Measurements from ENCODE around the gene TRANK1.
"Not testable (repeated sequence)": the region's sequence is repeated elsewhere in the genome, so short reads cannot be mapped to it uniquely, and the experiment has no call there.

The TRANK1 gene

DNA sequence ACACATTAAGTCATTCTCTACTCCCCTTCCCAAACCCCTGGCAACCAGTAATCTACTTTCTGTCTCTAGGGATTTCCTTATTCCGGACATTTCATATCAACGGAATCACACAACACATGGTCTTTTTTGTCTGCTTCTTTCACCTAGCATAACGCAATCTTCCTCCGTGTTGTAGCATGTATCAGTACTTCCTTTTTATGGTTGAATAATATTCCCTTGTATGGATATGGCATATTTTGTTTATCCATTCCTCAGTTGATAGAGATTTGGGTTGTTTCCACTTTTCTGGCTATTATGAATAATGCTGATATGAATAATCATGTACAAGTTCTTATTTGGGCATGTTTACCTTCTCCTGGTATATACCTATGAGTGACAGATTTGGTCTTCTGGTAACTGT, 63.1 kb downstream of the TRANK1 start:
- Histone ChIP-seq H3K27ac (ENCODE audit: low read depth, low read length) (no peak overlapping the region), H3K4me3 (ENCODE audit: low read depth, low read length) (no peak overlapping the region), H3K36me3 (ENCODE audit: control insufficient read depth, insufficient read depth, low read length) (no peaks in the 10 kb centered on the region), H3K9ac (ENCODE audit: low read length) (no peak overlapping the region), H3K4me1 (ENCODE audit: control insufficient read depth, insufficient read depth, low read length) (no peaks in the 10 kb centered on the region), H3K27me3 (ENCODE audit: control insufficient read depth, insufficient read depth, low read length) (no peaks in the 10 kb centered on the region), H3K9me3 (ENCODE audit: control insufficient read depth, insufficient read depth, low read depth, low read length) (no peaks in the 10 kb centered on the region)

DNA sequence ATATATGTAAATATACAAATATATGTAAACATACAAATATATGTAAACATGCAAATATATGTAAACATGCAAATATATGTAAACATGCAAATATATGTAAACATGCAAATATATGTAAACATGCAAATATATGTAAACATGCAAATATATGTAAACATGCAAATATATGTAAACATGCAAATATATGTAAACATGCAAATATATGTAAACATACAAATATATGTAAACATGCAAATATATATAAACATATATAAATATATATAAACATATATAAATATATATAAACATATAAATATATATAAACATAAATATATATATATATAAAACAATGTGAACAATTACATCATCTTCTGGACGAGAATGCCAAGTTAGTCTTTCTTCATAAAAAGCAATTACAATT, 65.0 kb downstream of the TRANK1 start:
- not testable (repeated sequence) for H3K27me3 ChIP-seq (ENCODE audit: control insufficient read depth, insufficient read depth, low read length); H3K9ac ChIP-seq (ENCODE audit: low read length); H3K9me3 ChIP-seq (ENCODE audit: control insufficient read depth, insufficient read depth, low read depth, low read length)

DNA sequence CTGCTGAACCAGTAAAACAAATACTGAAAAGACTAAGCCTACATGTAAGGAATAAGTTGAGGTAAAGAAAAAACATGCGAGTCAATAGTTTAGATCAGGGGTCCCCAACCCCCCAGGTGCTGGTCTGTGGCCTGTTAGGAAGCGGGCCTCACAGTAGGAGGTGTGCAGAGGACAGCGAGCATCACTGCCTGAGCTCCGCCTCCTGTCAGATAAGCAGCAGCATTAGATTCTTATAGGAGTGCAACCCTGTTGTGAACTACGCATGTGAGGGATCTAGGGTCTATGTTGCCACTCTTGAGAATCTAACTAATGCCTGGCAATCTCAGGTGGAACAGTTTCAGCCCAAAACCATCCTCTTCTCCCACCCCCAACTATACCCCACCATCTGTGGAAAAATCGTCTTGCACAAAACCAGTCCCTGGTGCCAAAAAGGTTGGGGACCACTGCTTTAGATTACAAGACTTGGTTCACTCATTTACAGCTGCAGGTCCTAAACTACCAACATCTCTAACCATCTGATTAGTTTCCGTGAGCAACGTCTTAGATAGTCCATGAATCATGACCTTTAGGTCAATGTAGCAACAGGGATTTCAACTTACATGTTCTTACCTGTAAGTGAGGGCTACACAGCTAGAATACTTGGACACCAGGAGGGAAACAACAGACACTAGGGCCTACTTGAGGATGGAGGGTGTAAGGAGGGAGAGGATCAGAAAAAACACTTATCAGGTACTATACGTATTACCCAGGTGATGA, 66.7 kb downstream of the TRANK1 start:
- no peaks in the 10 kb centered on the region for H3K36me3 ChIP-seq (ENCODE audit: control insufficient read depth, insufficient read depth, low read length)
- no peaks in the 10 kb centered on the region for H3K4me1 ChIP-seq (ENCODE audit: control insufficient read depth, insufficient read depth, low read length)
- no peaks in the 10 kb centered on the region for H3K9me3 ChIP-seq (ENCODE audit: control insufficient read depth, insufficient read depth, low read depth, low read length)
- H3K27me3 ChIP-seq (ENCODE audit: control insufficient read depth, insufficient read depth, low read length) = no peaks in the 10 kb centered on the region
- no peak overlapping the region for H3K9ac ChIP-seq (ENCODE audit: low read length)
- H3K4me3 ChIP-seq (ENCODE audit: low read depth, low read length) = no peak overlapping the region
- no peak overlapping the region for H3K27ac ChIP-seq (ENCODE audit: low read depth, low read length)

More for the DNA sequence above, 65.0 kb downstream of the TRANK1 start:
- not testable (repeated sequence) for H3K36me3 ChIP-seq (ENCODE audit: control insufficient read depth, insufficient read depth, low read length); H3K27ac ChIP-seq (ENCODE audit: low read depth, low read length); H3K4me3 ChIP-seq (ENCODE audit: low read depth, low read length); H3K4me1 ChIP-seq (ENCODE audit: control insufficient read depth, insufficient read depth, low read length)

DNA sequence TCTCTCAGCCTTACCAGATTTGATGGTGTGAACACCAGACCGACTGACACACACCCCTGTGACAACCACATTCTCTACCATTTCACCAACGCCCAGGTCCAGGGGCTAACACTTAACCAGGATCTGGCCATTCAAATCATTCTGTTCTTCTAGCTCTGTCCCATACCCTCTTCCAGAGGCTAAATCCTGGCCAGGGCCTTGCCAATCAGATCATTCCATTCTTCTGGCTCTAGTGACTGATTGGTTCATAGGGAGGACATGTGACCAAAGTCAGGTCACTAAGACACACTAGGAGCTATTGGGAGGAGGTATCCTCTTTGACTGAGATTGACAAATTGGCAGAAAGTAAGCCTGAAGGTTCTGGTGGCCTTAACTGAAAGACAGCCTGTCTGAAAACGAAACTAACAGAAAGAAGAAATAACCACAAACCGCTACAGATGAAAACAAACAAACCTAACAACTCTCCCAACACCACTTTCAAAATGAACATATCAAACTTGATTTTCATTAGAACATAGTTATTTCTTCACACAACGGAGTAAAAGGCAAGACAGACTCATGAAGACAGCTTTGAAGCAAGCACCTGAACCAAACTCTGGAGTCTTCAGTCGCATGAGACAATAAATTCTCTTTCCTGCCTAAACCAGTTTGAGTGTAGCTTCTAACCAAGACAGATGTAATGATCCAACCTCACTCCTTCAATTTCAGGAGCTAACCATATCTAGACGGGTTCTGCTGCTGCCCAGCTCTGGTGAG, 68.5 kb downstream of the TRANK1 start:
- Histone ChIP-seq H3K4me3 (ENCODE audit: low read depth, low read length) (no peak overlapping the region), H3K9me3 (ENCODE audit: control insufficient read depth, insufficient read depth, low read depth, low read length) (no peaks in the 10 kb centered on the region), H3K9ac (ENCODE audit: low read length) (no peak overlapping the region), H3K36me3 (ENCODE audit: control insufficient read depth, insufficient read depth, low read length) (no peaks in the 10 kb centered on the region), H3K4me1 (ENCODE audit: control insufficient read depth, insufficient read depth, low read length) (no peaks in the 10 kb centered on the region), H3K27me3 (ENCODE audit: control insufficient read depth, insufficient read depth, low read length) (no peaks in the 10 kb centered on the region), H3K27ac (ENCODE audit: low read depth, low read length) (no peak overlapping the region)

GRCh38 chr3:36875397-36875796, 69.5 kb downstream of the TRANK1 start:
- Histone ChIP-seq H3K27ac (ENCODE audit: low read depth, low read length) (no peak overlapping the region), H3K9ac (ENCODE audit: low read length) (no peak overlapping the region), H3K4me3 (ENCODE audit: low read depth, low read length) (no peak overlapping the region), H3K9me3 (ENCODE audit: control insufficient read depth, insufficient read depth, low read depth, low read length) (no peaks in the 10 kb centered on the region), H3K4me1 (ENCODE audit: control insufficient read depth, insufficient read depth, low read length) (no peaks in the 10 kb centered on the region), H3K36me3 (ENCODE audit: control insufficient read depth, insufficient read depth, low read length) (no peaks in the 10 kb centered on the region), H3K27me3 (ENCODE audit: control insufficient read depth, insufficient read depth, low read length) (no peaks in the 10 kb centered on the region)

- Histone ChIP-seq H3K27me3 (ENCODE audit: control insufficient read depth, insufficient read depth, low read length) (no peaks in the 10 kb centered on the region), H3K4me3 (ENCODE audit: low read depth, low read length) (no peak overlapping the region), H3K9ac (ENCODE audit: low read length) (no peak overlapping the region), H3K9me3 (ENCODE audit: control insufficient read depth, insufficient read depth, low read depth, low read length) (no peaks in the 10 kb centered on the region), H3K36me3 (ENCODE audit: control insufficient read depth, insufficient read depth, low read length) (no peaks in the 10 kb centered on the region), H3K27ac (ENCODE audit: low read depth, low read length) (no peak overlapping the region), H3K4me1 (ENCODE audit: control insufficient read depth, insufficient read depth, low read length) (no peaks in the 10 kb centered on the region)
Measured at GRCh38 chr3:36874424-36874823, 70.4 kb downstream of the TRANK1 start.

DNA sequence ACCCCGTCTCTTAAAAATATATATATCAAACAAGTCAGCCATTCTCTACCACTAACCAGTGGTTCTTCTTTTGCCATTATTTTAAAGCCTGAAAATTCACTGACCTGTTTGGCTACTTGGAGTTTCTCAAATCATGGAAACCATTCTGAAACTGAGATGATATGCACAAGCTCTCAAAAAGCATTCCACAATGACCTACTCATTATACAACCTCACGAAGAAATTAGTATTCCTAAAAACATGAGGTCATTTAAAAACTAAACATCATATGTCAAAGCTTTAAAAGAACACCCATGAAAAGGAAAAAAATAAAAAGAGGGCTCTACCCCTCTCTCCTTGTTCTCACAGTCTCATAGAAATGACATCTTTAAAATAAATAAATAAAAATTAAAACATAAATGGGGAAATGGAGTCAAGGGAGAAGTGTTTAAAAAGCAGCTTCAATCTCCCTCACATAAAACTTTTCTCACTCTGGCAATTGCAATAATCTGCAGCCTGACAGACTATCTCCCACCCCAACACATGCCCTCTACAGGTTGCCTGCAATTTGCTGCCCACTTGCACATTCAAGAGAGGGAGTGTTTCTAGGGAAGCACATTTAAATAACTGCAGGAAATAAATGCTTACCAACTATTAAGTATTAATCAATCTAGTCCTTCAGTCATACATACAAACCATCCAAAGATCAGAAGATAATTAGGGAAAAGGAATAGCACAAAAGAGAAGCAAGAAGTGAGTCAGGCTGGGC, 73.3 kb downstream of the TRANK1 start:
- Histone ChIP-seq H3K27me3 (ENCODE audit: control insufficient read depth, insufficient read depth, low read length) (no peaks in the 10 kb centered on the region), H3K9ac (ENCODE audit: low read length) (no peak overlapping the region), H3K4me1 (ENCODE audit: control insufficient read depth, insufficient read depth, low read length) (no peaks in the 10 kb centered on the region; the same call in 1 of the 2 replicates), H3K9me3 (ENCODE audit: control insufficient read depth, insufficient read depth, low read depth, low read length) (no peaks in the 10 kb centered on the region), H3K4me3 (ENCODE audit: low read depth, low read length) (no peak overlapping the region), H3K36me3 (ENCODE audit: control insufficient read depth, insufficient read depth, low read length) (no peaks in the 10 kb centered on the region), H3K27ac (ENCODE audit: low read depth, low read length) (no peak overlapping the region)

DNA sequence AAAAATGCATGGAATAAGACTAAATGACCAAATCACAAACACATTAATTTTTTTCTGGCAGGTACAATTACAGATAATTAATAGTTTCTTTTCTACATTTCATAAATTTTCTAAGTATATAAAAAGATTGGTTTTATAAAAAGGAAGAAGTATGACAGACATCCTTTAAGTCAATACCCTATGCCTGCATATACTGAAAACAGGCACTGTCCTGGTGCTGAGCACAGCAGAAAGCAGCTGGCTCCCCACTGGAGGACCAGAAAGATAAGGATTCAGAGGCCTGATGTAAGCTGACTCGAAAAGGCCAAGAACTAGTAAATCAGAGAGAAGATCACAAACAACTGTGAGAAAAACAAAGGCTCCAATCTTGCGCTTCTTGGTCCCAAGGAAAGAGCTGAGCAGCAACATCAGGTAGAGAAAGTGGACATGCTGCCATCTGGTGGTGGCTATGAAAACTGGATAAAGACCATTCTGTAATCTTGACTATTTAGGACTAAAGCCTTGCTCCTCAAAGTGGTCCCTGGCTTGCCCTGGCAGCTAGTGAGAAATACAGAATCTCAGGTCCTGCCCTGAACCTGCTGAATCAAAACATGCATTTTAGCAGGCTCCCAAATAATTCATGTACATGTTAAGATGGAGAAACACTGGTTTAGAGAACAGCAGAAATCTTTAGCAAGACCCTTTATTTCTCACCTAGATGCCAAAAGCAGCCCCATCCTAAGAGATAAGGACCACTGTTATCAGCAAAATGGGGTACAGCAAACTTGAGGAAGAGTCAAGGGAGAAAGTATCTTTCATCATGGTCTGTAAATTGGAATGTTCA, 76.0 kb downstream of the TRANK1 start:
- Histone ChIP-seq H3K36me3 (ENCODE audit: control insufficient read depth, insufficient read depth, low read length) (no peaks in the 10 kb centered on the region), H3K27me3 (ENCODE audit: control insufficient read depth, insufficient read depth, low read length) (no peaks in the 10 kb centered on the region), H3K27ac (ENCODE audit: low read depth, low read length) (no peak overlapping the region), H3K9ac (ENCODE audit: low read length) (no peak overlapping the region), H3K4me3 (ENCODE audit: low read depth, low read length) (no peak overlapping the region), H3K4me1 (ENCODE audit: control insufficient read depth, insufficient read depth, low read length) (no peaks in the 10 kb centered on the region; the same call in 1 of the 2 replicates), H3K9me3 (ENCODE audit: control insufficient read depth, insufficient read depth, low read depth, low read length) (no peaks in the 10 kb centered on the region)

GRCh38 chr3:36867810-36868209, 77.0 kb downstream of the TRANK1 start:
- no peaks in the 10 kb centered on the region for H3K9me3 ChIP-seq (ENCODE audit: control insufficient read depth, insufficient read depth, low read depth, low read length)
- no peaks in the 10 kb centered on the region; the same call in 1 of the 2 replicates for H3K4me1 ChIP-seq (ENCODE audit: control insufficient read depth, insufficient read depth, low read length)
- no peaks in the 10 kb centered on the region for H3K27me3 ChIP-seq (ENCODE audit: control insufficient read depth, insufficient read depth, low read length)
- H3K9ac ChIP-seq (ENCODE audit: low read length) = no peak overlapping the region
- H3K36me3 ChIP-seq (ENCODE audit: control insufficient read depth, insufficient read depth, low read length) = no peaks in the 10 kb centered on the region
- H3K27ac ChIP-seq (ENCODE audit: low read depth, low read length) = no peak overlapping the region
- H3K4me3 ChIP-seq (ENCODE audit: low read depth, low read length) = no peak overlapping the region

- Histone ChIP-seq H3K27me3 (ENCODE audit: control insufficient read depth, insufficient read depth, low read length) (no peaks in the 10 kb centered on the region), H3K36me3 (ENCODE audit: control insufficient read depth, insufficient read depth, low read length) (no peaks in the 10 kb centered on the region), H3K9me3 (ENCODE audit: control insufficient read depth, insufficient read depth, low read depth, low read length) (no peaks in the 10 kb centered on the region), H3K27ac (ENCODE audit: low read depth, low read length) (no peak overlapping the region), H3K9ac (ENCODE audit: low read length) (no peak overlapping the region), H3K4me3 (ENCODE audit: low read depth, low read length) (no peak overlapping the region), H3K4me1 (ENCODE audit: control insufficient read depth, insufficient read depth, low read length) (no peaks in the 10 kb centered on the region; the same call in 1 of the 2 replicates)
Measured at GRCh38 chr3:36866368-36866767, 78.5 kb downstream of the TRANK1 start.

Data from HUES6 (cell line).